Aorta (tissue), 5 donors: Measurements from ENCODE around the gene SLC4A5. TPM values are rescaled to one million over a fixed set of nuclear protein-coding genes. Genes with fewer than 3 reads are reported as not detected.
"Not testable (repeated sequence)": the region's sequence is repeated elsewhere in the genome, so short reads cannot be mapped to it uniquely, and the experiment has no call there.

ENCODE experiments used
- ATAC-seq: fragments of 200-7000 bp; cut with Tn5 transposase; one replicate; pipeline ENCODE4 v1.9.1; 2022; ENCODE audit warnings: moderate library complexity; ENCODE audit not compliant: low FRiP score
- DNase-seq, 2 donors: peaks; one replicate each; pipeline ENCODE4 v3.0.0-alpha.2; 2020
- H3K27ac ChIP-seq, 2 donors: one replicate each; pipeline ENCODE4 v1.5.1; 2013; ENCODE audit warnings: low read length in 2 of 2, mild to moderate bottlenecking in 2 of 2, moderate library complexity in 2 of 2, control low read depth in 1 of 2, inconsistent platforms in 1 of 2, low read depth in 1 of 2
- H3K27me3 ChIP-seq, 2 donors: one replicate each; pipeline ENCODE4 v1.6.1; 2013; ENCODE audit warnings: control low read depth in 1 of 2, low read length in 1 of 2, mild to moderate bottlenecking in 1 of 2, moderate library complexity in 1 of 2; ENCODE audit not compliant: insufficient read depth in 2 of 2, control insufficient read depth in 1 of 2
- H3K36me3 ChIP-seq, 2 donors: one replicate each; pipeline ENCODE4 v1.6.1; 2013; ENCODE audit warnings: control low read depth in 1 of 2, low read length in 1 of 2, mild to moderate bottlenecking in 1 of 2; ENCODE audit not compliant: insufficient read depth in 2 of 2, control insufficient read depth in 1 of 2
- H3K4me1 ChIP-seq, 2 donors: one replicate each; pipeline ENCODE4 v1.6.1; 2013; ENCODE audit warnings: low read length in 2 of 2, control low read depth in 1 of 2, mild to moderate bottlenecking in 1 of 2, moderate library complexity in 1 of 2; ENCODE audit not compliant: insufficient read depth in 2 of 2, control insufficient read depth in 1 of 2
- H3K4me3 ChIP-seq, 2 donors: one replicate each; pipeline ENCODE4 v1.5.1; 2013; ENCODE audit warnings: low read length in 2 of 2, control low read depth in 1 of 2, mild to moderate bottlenecking in 1 of 2
- H3K9me3 ChIP-seq: one replicate; pipeline ENCODE4 v1.6.1; 2013; ENCODE audit warnings: mild to moderate bottlenecking, low read length; ENCODE audit not compliant: control insufficient read depth
- WGBS, 2 donors: extraction: QIAGEN DNeasy Blood & Tissue Kit; methylation state at CpG; one replicate each; pipeline ENCODE4 v1.1.7; 2013; 5-methylcytosine and 5-hydroxymethylcytosine counted together
- intact Hi-C, 2 donors: fragments of 100-400 bp; cut with DNase I; formaldehyde crosslinking; loops; one replicate each; pipeline versions ENCODE4 v1.14.2 to v1.15.0; 2022
- polyA plus RNA-seq, 2 donors: library from polyadenylated mRNA; stranded (reverse); fragments of 200-250 nt; gene quantifications; one replicate each; pipeline ENCODE4 v1.2.3, GENCODE V29; 2013
- total RNA-seq, 2 donors: library from RNA; stranded (reverse); fragmentation: NEBNext Ultra II Directional; extraction: Animal tissue kit (Norgen Biotek cat#: 25700); gene quantifications; one replicate each; pipeline ENCODE4 v1.2.1, GENCODE V29; 2021
- donor health status: healthy with polysubstance abuse.
- donor health status: Bipolar disorder and iron deficiency.
- donor health status: DM: no; HTN: no; CAD: no.
- donor health status: DM: no; HTN: no; CAD: no.
- donor health status: DM: yes; HTN: yes; CAD: no.

SLC4A5 gene
- total and polyA plus RNA-seq, 4 donors: 1.6 to 7.3 (median 6.2) TPM; not detected in 1

DNA sequence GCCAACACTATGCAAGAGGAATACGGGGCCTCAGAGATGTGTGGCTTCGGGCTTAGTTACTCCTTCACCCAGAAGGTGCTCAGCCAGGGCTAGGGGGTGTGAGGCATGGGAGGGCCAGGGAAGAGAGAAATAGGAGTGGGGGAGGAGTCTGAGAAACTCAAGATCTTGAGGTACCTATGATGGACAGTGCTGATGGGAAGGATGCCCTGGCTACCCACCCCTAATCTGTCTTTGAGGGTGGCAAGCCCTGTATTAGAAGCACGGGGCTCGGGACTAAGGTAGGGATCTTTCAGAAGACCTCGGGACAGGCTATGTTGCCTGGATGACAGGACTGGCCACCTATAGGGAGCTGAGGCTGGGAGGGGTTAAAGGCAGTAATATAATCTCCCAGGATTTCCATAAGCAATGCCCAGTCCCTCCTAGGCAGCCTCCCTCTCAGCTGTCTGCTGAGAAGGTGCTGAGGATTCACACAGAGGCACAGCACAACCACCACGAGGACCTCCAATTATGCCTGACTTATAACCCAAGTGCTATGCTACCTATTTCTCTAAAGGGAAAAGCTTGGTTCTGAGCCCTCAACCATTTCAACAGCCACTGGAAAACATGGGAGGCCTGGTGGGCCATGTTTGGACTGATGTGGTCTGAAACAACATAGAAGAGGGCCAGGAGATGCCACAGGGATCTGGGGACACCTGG is 121.5 kb downstream of the SLC4A5 start:
- H3K36me3 ChIP-seq: peaks cover 0 to 10% of the 10 kb centered on the region in 2 donors
- H3K27ac ChIP-seq: no peak overlapping the region
- 91 to 93% methylated on average over 6 of the region's 6 CpGs for WGBS, 2 donors
- intact Hi-C loops: no loop called here
- ATAC-seq (no peak), DNase-seq (no peak)
- H3K27me3 ChIP-seq: no peaks in the 10 kb centered on the region
- no peak overlapping the region for H3K4me3 ChIP-seq
- H3K4me1 ChIP-seq: peaks cover 3% of the 10 kb centered on the region in 2 donors
- no peaks in the 10 kb centered on the region for H3K9me3 ChIP-seq

DNA sequence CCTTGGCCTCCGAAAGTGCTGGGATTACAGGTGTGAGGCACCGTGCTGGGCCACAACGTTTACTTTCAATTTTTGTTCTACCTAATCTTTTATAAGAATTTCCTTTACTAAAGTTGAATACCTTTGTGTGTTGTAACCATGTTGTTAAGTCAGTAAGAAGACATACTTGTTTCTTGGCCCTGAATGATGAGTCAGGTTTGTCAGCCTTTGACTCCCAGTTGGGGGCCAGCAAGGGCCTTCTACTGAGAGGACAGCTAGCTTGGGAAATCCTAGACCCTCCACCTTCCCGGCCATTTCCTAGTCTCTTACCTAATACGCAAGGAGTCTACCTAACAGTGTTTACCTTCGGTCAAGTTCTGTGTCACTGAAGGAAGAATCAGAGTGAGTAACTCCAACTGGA is 122.1 kb downstream of the SLC4A5 start:
- no peaks in the 10 kb centered on the region for H3K27me3 ChIP-seq
- no peak overlapping the region for H3K27ac ChIP-seq
- intact Hi-C loops: no loop called here
- DNase-seq (no peak), ATAC-seq (no peak)
- H3K4me3 ChIP-seq: no peak overlapping the region
- peaks cover 3% of the 10 kb centered on the region in 2 donors for H3K4me1 ChIP-seq
- H3K36me3 ChIP-seq: peaks cover 0 to 10% of the 10 kb centered on the region in 2 donors
- H3K9me3 ChIP-seq: no peaks in the 10 kb centered on the region
- 96 to 97% methylated on average over 6 of the region's 6 CpGs for WGBS, 2 donors

DNA sequence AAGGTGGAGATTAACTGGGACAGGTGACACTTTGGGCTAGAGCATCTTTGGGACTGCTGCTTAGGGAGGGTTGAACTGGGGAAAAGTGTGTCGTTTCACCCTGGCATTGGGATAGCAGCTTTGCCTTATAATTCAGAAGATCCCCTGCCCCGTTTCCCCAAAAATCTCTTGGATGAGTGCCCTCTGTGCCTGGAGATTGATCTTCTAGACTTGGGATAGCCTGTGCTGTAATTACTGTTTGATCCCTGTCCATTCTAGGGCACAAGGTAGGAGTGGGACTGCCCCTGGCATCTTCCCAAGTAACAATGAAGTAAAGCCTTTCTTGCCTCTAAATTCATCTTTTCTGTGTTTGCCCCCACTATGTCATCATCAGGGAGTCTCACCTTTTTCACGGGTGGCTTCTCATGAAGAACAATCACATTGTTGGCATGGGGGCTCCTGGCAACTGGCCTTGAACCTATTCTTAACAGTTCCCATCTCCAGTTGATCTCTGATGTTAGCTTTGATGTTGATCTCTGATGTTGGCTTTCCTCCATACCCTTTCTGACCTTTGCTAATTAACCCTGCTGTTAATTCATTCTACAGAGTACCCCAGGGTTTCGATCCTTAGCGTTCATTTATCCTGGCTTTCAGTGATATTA is 123.2 kb downstream of the SLC4A5 start:
- no peak overlapping the region for H3K27ac ChIP-seq
- peaks cover 3% of the 10 kb centered on the region in 2 donors for H3K4me1 ChIP-seq
- DNase-seq: no peak
- ATAC-seq: no peak
- 86 to 90% methylated on average over 5 of the region's 5 CpGs for WGBS, 2 donors
- no peaks in the 10 kb centered on the region for H3K9me3 ChIP-seq
- intact Hi-C loops: no loop called here
- H3K27me3 ChIP-seq: no peaks in the 10 kb centered on the region
- peaks cover 0 to 10% of the 10 kb centered on the region in 2 donors for H3K36me3 ChIP-seq
- H3K4me3 ChIP-seq: no peak overlapping the region

DNA sequence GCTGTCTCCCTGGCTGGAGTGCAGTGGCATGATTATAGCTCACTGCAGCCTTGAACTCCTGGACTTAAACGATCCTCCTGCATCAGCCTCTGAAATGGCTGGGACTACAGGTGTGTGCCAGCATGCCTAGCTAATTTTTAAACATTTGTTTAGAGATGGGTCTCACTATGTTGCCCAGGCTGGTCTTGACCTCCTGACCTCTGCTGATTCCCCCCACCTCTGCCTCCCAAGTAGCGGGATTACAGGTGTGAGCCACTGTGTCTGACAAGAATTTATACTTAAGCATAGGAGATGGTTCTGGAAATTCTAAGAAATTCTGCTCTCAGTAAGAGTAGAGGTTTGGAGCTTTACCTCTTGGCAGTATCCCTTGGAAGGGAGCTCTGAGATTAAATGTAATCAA is 126.6 kb downstream of the SLC4A5 start:
- Histone ChIP-seq H3K36me3 (peaks cover 4 to 16% of the 10 kb centered on the region in 2 donors), H3K4me3 (no peak overlapping the region), H3K27ac (no peak overlapping the region), H3K4me1 (no peaks in the 10 kb centered on the region), H3K9me3 (no peaks in the 10 kb centered on the region), H3K27me3 (no peaks in the 10 kb centered on the region)
- DNase-seq: no peak
- 88 to 89% methylated on average over 2 of the region's 2 CpGs for WGBS, 2 donors
- intact Hi-C loops: no loop called here
- no peak for ATAC-seq

DNA sequence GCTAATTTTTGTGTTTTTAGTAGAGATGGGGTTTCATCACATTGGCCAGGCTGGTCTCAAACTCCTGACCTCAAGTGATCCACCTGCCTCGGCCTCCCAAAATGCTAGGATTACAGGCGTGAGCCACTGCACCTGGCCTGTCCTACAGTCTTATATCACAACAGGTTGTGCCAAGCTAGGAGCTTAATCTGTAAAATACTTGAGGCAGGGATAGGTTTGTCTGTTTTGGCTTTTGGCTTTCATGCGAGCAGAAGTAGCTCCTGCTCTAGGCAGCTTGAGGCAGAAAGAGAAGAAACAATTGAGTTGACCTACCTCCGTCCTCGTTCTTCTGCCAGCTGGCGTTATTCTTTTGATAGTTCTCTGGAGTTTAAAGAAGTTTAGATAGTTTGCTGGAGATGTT is 127.4 kb downstream of the SLC4A5 start:
- WGBS, 2 donors: 72 to 83% methylated on average over 6 of the region's 6 CpGs
- DNase-seq, H3K4me3 ChIP-seq, H3K27me3 ChIP-seq, H3K9me3 ChIP-seq, H3K4me1 ChIP-seq, intact Hi-C loops, ATAC-seq, H3K27ac ChIP-seq: not testable (repeated sequence)
- peaks cover 6 to 16% of the 10 kb centered on the region in 2 donors for H3K36me3 ChIP-seq

DNA sequence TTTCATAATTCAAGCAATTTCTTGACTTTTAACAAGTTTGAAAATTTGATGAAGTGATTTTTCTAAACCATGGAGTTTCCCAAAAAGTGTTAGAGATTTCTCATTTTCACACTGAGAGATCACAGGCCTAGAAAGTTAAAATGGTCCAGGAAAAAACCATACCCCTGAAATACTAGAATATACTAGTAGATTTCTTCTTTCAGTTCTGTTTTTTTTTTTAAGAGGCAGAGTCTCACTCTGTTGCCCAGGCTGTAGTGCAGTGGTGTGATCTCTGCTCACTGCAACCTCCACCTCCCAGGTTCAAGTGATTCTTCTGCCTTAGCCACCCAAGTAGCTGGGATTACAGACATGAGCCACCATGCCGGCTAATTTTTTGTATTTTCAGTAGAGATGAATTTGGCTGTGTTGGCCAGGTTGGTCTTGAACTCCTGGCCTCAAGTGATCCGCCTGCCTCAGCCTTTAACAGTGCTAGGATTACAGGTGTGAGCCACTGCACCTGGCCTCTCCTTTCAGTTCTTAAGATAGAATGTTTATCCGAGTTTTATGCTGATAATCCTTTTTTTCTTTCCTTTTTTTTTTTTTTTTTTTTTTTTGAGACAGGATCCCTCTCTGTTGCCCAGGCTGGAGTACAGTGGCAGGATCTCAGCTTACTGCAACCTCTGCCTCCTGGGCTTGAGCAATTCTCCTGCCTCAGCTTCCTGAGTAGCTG is 130.4 kb downstream of the SLC4A5 start:
- ATAC-seq (no peak), DNase-seq (no peak)
- H3K4me3 ChIP-seq: no peak overlapping the region
- intact Hi-C loops: no loop called here
- no peaks in the 10 kb centered on the region for H3K9me3 ChIP-seq
- no peak overlapping the region for H3K27ac ChIP-seq
- peaks cover 1 to 4% of the 10 kb centered on the region in 2 donors for H3K4me1 ChIP-seq
- WGBS, 2 donors: 76 to 79% methylated on average over 3 of the region's 3 CpGs
- peaks cover 6 to 7% of the 10 kb centered on the region in 2 donors for H3K36me3 ChIP-seq
- H3K27me3 ChIP-seq: no peaks in the 10 kb centered on the region

DNA sequence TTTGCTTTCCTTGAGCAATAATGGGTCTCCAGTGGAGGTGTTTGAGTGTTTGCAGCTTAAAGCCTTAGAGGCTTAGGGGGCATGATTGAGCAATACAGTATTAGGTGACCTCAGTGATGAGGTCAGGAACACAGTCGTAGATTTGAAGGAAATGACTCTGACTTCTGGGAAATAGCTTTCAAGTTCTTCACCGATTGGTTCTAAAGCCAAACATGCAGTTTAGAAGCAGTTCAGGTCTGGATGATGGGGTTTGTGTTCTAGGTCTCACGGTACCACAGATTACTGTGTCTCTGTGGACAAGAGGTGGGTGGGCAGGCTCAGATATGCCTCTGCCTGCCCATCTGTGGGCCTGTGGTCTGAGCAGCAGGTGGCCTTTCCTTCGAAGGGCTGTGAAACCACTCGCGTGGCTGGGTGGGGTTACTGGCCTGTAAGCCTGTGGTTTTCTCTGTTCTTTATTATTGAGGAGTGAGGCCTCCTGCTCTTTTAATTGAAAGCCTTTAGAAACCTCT is 137.0 kb downstream of the SLC4A5 start:
- Histone ChIP-seq H3K9me3 (no peaks in the 10 kb centered on the region), H3K27me3 (no peaks in the 10 kb centered on the region), H3K4me3 (no peak overlapping the region), H3K36me3 (peaks cover 0 to 3% of the 10 kb centered on the region in 2 donors), H3K4me1 (peaks cover 4 to 7% of the 10 kb centered on the region in 2 donors), H3K27ac (peak overlapping the region in 1 of 2 donors; percentile 72)
- intact Hi-C loops: no loop called here
- ATAC-seq (peak; percentile 19), DNase-seq (no peak)
- WGBS, 2 donors: 54 to 55% methylated on average over 6 of the region's 6 CpGs

DNA sequence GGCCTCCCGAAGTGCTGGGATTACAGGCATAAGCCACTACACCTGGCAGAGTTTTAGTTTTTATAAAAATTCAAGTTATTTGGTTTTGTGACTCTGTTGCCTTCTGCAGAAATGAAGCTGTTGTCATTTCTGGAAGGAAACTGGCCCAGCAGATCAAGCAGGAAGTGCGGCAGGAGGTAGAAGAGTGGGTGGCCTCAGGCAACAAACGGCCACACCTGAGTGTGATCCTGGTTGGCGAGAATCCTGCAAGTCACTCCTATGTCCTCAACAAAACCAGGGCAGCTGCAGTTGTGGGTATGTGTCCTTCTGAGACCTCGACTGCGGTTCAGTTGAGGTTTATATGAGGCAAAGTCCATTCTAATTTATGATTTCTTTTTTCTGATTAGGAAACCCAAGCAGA is 137.6 kb downstream of the SLC4A5 start:
- no peaks in the 10 kb centered on the region for H3K27me3 ChIP-seq
- no peak overlapping the region for H3K4me3 ChIP-seq
- H3K9me3 ChIP-seq: no peaks in the 10 kb centered on the region
- ATAC-seq (no peak), DNase-seq (no peak)
- peaks cover 0 to 2% of the 10 kb centered on the region in 2 donors for H3K36me3 ChIP-seq
- intact Hi-C loops: no loop called here
- H3K27ac ChIP-seq: peak overlapping the region in 1 of 2 donors; percentile 45
- peaks cover 4 to 7% of the 10 kb centered on the region in 2 donors for H3K4me1 ChIP-seq
- WGBS, 2 donors: 70 to 72% methylated on average over 6 of the region's 6 CpGs
